BJ (cell line): ENCODE measurements around the gene ACADS. TPM values are rescaled to one million over a fixed set of nuclear protein-coding genes. Genes with fewer than 3 reads are reported as not detected.

Source experiments
- CTCF ChIA-PET: fragments of 350-600 bp; formaldehyde crosslinking; extraction: SDS; loops from one replicate; lab custom pipeline; 2021; ENCODE audit warnings: antibody characterized with exemption, inconsistent platforms; lab: Yijun Ruan, JAX
- POLR2A ChIA-PET: fragments of 300-600 bp; sonication (Branson Sonifier 250); formaldehyde crosslinking; extraction: SDS; loops from one replicate; lab custom pipeline; 2021; ENCODE audit warnings: antibody characterized with exemption; lab: Charles Lee
- DNase-seq: peaks from one replicate; pipeline ENCODE4 v3.0.0-alpha.2; 2011; ENCODE audit warnings: low read depth
- H3K27me3 ChIP-seq: 2 replicates; pipeline ENCODE4 v1.6.0; 2011; ENCODE audit warnings: low read length; ENCODE audit not compliant: control insufficient read depth, insufficient read depth
- H3K36me3 ChIP-seq: 2 replicates; pipeline ENCODE4 v1.5.1; 2011; ENCODE audit warnings: low read length; ENCODE audit not compliant: control insufficient read depth, insufficient read depth
- H3K4me3 ChIP-seq: 2 replicates; pipeline ENCODE4 v1.5.1; 2011; ENCODE audit warnings: low read depth, mild to moderate bottlenecking, control low read depth, low read length
- polyA plus RNA-seq: library from polyadenylated mRNA; depleted of rRNA; stranded (reverse); fragments of >200 nt; gene quantifications from 2 replicates; pipeline ENCODE4 v1.2.3, GENCODE V29; 2011
- TF ChIP-seq, protein P1 (sequence below): IDR thresholded peaks from 2 replicates; pipeline ENCODE4 v1.5.1; 2011; ENCODE audit warnings: low read depth, mild to moderate bottlenecking, control low read depth, inconsistent platforms, low read length, moderate library complexity; ENCODE audit not compliant: insufficient read depth

Gene ACADS
- polyA plus RNA-seq, 1 experiment: 11.9 TPM

DNA sequence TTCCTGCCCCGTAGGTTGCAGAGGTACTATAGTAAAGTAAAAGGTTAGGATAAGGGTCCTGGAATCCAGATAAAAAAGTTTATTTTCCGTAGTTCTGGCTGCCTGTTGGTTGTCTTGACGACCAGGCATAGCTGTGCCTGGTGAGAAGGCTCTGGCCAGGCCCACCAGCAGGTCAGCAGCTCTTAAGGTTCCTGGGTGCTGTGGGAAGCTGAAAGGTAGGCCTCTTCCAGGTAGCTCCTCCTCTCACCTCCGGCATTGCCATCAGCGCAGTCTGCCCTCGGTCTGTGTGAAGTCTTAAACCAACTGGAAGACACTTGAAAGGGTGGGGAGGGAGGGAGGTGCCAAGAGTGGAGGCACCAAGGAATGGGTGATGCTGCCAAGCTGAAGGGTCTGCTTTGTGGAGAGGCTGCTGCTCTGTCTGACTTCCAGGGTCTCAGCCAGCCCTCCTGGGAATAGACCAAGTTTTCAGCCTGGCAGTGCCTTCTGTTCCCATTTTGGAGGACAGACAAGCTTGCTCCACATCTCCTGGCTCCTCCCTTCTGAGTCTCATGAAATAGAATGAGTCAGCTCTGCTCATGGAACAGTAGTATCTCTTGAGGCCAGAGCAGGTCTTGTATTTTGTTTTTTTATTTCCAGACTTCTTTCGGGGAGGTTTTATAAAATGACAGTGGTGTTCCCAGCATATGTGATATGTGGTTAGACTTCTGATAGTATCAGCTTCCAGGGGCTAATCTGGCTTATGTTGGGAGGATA, 5.2 kb upstream of the ACADS start:
- H3K4me3 ChIP-seq: no peak overlapping the region
- DNase-seq: no peak
- ChIA-PET CTCF (interaction anchor here (0.7 to 2.7 kb wide), 10 partner anchors 11 to 251 kb away, joined by 3 to 11 read pairs (median 3); no protein-coding TSS in a partner anchor), POLR2A (no interaction called here)
- no peaks in the 10 kb centered on the region for H3K27me3 ChIP-seq
- peaks cover 27% of the 10 kb centered on the region for H3K36me3 ChIP-seq
- TF ChIP-seq, protein P1, sequence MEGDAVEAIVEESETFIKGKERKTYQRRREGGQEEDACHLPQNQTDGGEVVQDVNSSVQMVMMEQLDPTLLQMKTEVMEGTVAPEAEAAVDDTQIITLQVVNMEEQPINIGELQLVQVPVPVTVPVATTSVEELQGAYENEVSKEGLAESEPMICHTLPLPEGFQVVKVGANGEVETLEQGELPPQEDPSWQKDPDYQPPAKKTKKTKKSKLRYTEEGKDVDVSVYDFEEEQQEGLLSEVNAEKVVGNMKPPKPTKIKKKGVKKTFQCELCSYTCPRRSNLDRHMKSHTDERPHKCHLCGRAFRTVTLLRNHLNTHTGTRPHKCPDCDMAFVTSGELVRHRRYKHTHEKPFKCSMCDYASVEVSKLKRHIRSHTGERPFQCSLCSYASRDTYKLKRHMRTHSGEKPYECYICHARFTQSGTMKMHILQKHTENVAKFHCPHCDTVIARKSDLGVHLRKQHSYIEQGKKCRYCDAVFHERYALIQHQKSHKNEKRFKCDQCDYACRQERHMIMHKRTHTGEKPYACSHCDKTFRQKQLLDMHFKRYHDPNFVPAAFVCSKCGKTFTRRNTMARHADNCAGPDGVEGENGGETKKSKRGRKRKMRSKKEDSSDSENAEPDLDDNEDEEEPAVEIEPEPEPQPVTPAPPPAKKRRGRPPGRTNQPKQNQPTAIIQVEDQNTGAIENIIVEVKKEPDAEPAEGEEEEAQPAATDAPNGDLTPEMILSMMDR: no peak

DNA sequence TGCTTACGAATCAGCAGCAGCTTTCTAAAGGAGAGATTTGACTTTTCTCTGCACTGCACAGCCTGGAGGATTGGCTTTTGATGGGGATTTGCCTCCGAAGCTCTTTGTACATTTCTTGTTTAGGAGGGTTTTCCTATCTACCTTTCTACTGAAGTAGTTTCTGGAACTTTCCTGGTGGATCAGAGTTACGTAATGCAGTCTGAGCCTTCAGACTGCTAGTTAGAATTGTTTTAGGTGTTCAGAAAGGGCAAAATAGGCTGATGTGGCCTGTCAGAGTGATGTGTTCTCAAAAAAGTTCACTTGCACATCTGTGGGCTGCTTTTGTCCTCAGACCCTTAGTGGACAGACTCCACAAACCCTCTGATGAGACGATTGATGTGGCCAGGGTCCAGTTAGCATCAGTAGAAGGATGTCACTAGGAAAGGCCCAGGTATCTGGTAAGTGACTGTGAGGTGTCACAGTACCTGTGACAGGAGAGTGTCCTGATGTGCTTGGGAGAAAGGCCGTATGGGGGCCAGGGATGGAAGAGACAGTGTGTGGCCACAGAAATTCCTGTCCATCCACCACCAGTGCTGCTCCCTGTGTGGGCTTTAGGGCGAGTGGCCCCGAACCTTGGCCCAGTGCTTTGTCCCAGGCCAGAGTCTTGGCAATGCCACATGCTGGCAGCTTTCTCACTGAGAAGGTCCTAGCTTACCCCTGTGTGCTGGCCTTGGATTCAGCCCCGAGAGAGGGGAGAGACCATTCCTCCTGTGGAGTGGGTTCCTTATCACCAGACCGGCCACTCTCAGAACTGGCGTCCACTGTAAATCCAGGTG, 4.4 kb upstream of the ACADS start:
- ChIA-PET POLR2A (no interaction called here), CTCF (interaction anchor here (0.7 to 2.7 kb wide), 7 partner anchors 11 to 250 kb away, joined by 3 to 11 read pairs (median 3); partner anchors contain the start of gene UNC119B)
- TF ChIP-seq, protein P1: no peak
- H3K4me3 ChIP-seq: no peak overlapping the region
- H3K36me3 ChIP-seq: peaks cover 26% of the 10 kb centered on the region
- no peaks in the 10 kb centered on the region for H3K27me3 ChIP-seq
- no peak for DNase-seq

GRCh38 chr12:120721866-120722265, 3.8 kb upstream of the ACADS start:
- ChIA-PET CTCF (interaction anchor here (1.0 to 2.7 kb wide), 3 partner anchors 11 to 139 kb away, joined by 3 to 11 read pairs (median 9); partner anchors contain the start of gene UNC119B), POLR2A (no interaction called here)

GRCh38 chr12:120722784-120723183, 2.8 kb upstream of the ACADS start:
- no peak overlapping the region for H3K4me3 ChIP-seq
- TF ChIP-seq, protein P1: no peak
- no peak for DNase-seq
- ChIA-PET POLR2A (no interaction called here), CTCF (no interaction called here)
- H3K36me3 ChIP-seq: peaks cover 18% of the 10 kb centered on the region
- no peaks in the 10 kb centered on the region for H3K27me3 ChIP-seq

More at GRCh38 chr12:120721866-120722265, 3.8 kb upstream of the ACADS start:
- Histone ChIP-seq H3K27me3 (no peaks in the 10 kb centered on the region), H3K36me3 (peaks cover 20% of the 10 kb centered on the region), H3K4me3 (no peak overlapping the region)
- TF ChIP-seq, protein P1: no peak
- DNase-seq: no peak

GRCh38 chr12:120724720-120725119, 906 bp upstream of the ACADS start:
- POLR2A ChIA-PET: no interaction called here
- peaks cover 10% of the 10 kb centered on the region for H3K36me3 ChIP-seq
- TF ChIP-seq, protein P1: no peak
- DNase-seq: no peak
- CTCF ChIA-PET: interaction anchor here (1.0 kb wide), 1 partner anchor 78 kb away, joined by 4 read pairs; no protein-coding TSS in a partner anchor
- no peak overlapping the region for H3K4me3 ChIP-seq
- no peaks in the 10 kb centered on the region for H3K27me3 ChIP-seq
